MM.1S (cell line): Measurements from ENCODE around the gene PCYOX1L.

Source experiments
- CTCF ChIP-seq: fragments of 300-600 bp; sonication (generic); IDR thresholded peaks from 2 replicates; pipeline ENCODE4 v1.5.1; 2016; ENCODE audit warnings: antibody characterized with exemption, low read length, mixed read lengths
- EZH2 ChIP-seq: fragments of 300-600 bp; sonication (generic); optimal IDR thresholded peaks from 2 replicates; pipeline ENCODE3; 2017; ENCODE audit warnings: low read depth, mild to moderate bottlenecking, antibody characterized with exemption, low read length, mixed read lengths
- EZH2phosphoT487 ChIP-seq: fragments of 300-600 bp; sonication (generic); IDR thresholded peaks from 2 replicates; pipeline ENCODE4 v1.6.1; 2018; ENCODE audit warnings: antibody characterized with exemption, low read length

GRCh38 chr5:149379818-149380374 lies 22.1 kb downstream of the PCYOX1L start:
- no peak for TF ChIP-seq CTCF
- no peak for TF ChIP-seq EZH2phosphoT487
- no peak for TF ChIP-seq EZH2
